ENCODE measurements around the gene IGSF3.
A peak's percentile ranks its signal among the peaks of the same experiment; 100 is the strongest.
"Not testable (repeated sequence)": the region's sequence is repeated elsewhere in the genome, so short reads cannot be mapped to it uniquely, and the experiment has no call there.

IGSF3 gene

GRCh38 chr1:116622496-116622895 is 45.0 kb downstream of the IGSF3 start:
- H3K4me1 ChIP-seq (ENCODE audit: control insufficient read depth, insufficient read depth, low read depth, low read length); DNase-seq; H4K91ac ChIP-seq (ENCODE audit: low read length); H3K4me3 ChIP-seq (ENCODE audit: insufficient read depth in 1 of 2, low read depth in 1 of 2, low read length in 2 of 2); H3K27ac ChIP-seq (ENCODE audit: low read length, poor library complexity, severe bottlenecking); H3K36me3 ChIP-seq (ENCODE audit: control insufficient read depth in 1 of 2, insufficient read depth in 2 of 2, low read depth in 1 of 2, low read length in 2 of 2); H3K4ac ChIP-seq (ENCODE audit: low read depth in 1 of 2, low read length in 2 of 2); H2BK12ac ChIP-seq (ENCODE audit: low read length in 2 of 2); H3K27me3 ChIP-seq (ENCODE audit: control insufficient read depth in 1 of 2, insufficient read depth in 1 of 2, low read length in 2 of 2); H3K79me1 ChIP-seq (replicated peaks; ENCODE audit: low read length, poor library complexity, severe bottlenecking); H2AFZ ChIP-seq (ENCODE audit: low read depth, low read length); H3K4me2 ChIP-seq (ENCODE audit: low read length, poor library complexity, severe bottlenecking); H4K8ac ChIP-seq (ENCODE audit: low read length); H2BK120ac ChIP-seq (ENCODE audit: low read depth, low read length); H3K14ac ChIP-seq (ENCODE audit: low read length in 2 of 2); H3K18ac ChIP-seq (ENCODE audit: low read depth in 1 of 2, low read length in 2 of 2); H3K9ac ChIP-seq (ENCODE audit: low read length); H2AK5ac ChIP-seq (ENCODE audit: low read length, severe bottlenecking); H3K23ac ChIP-seq (ENCODE audit: low read length in 2 of 2); H3K9me3 ChIP-seq (ENCODE audit: control insufficient read depth, low read length); H2BK5ac ChIP-seq (ENCODE audit: low read depth, low read length, poor library complexity, severe bottlenecking); H2BK15ac ChIP-seq (ENCODE audit: low read depth, poor library complexity, severe bottlenecking): not testable (repeated sequence)
- WGBS, result no CpG with 5 or more reads among the region's 2 CpGs

GRCh38 chr1:116621756-116622155 is 45.8 kb downstream of the IGSF3 start:
- H3K4ac ChIP-seq (ENCODE audit: low read depth in 1 of 2, low read length in 2 of 2); H3K4me1 ChIP-seq (ENCODE audit: control insufficient read depth, insufficient read depth, low read depth, low read length); H3K27me3 ChIP-seq (ENCODE audit: control insufficient read depth in 1 of 2, insufficient read depth in 1 of 2, low read length in 2 of 2); H3K9ac ChIP-seq (ENCODE audit: low read length); H3K4me2 ChIP-seq (ENCODE audit: low read length, poor library complexity, severe bottlenecking); DNase-seq; H2BK120ac ChIP-seq (ENCODE audit: low read depth, low read length); H3K9me3 ChIP-seq (ENCODE audit: control insufficient read depth, low read length); H2BK12ac ChIP-seq (ENCODE audit: low read length in 2 of 2); H4K8ac ChIP-seq (ENCODE audit: low read length); H4K91ac ChIP-seq (ENCODE audit: low read length); H3K18ac ChIP-seq (ENCODE audit: low read depth in 1 of 2, low read length in 2 of 2); H2BK15ac ChIP-seq (ENCODE audit: low read depth, poor library complexity, severe bottlenecking); H2BK5ac ChIP-seq (ENCODE audit: low read depth, low read length, poor library complexity, severe bottlenecking); H3K36me3 ChIP-seq (ENCODE audit: control insufficient read depth in 1 of 2, insufficient read depth in 2 of 2, low read depth in 1 of 2, low read length in 2 of 2); H3K27ac ChIP-seq (ENCODE audit: low read length, poor library complexity, severe bottlenecking); H3K23ac ChIP-seq (ENCODE audit: low read length in 2 of 2); H2AK5ac ChIP-seq (ENCODE audit: low read length, severe bottlenecking); H3K4me3 ChIP-seq (ENCODE audit: insufficient read depth in 1 of 2, low read depth in 1 of 2, low read length in 2 of 2); H3K79me1 ChIP-seq (replicated peaks; ENCODE audit: low read length, poor library complexity, severe bottlenecking); H2AFZ ChIP-seq (ENCODE audit: low read depth, low read length); H3K14ac ChIP-seq (ENCODE audit: low read length in 2 of 2): not testable (repeated sequence)
- WGBS, result 83% methylated on average over 2 of the region's 2 CpGs

DNA sequence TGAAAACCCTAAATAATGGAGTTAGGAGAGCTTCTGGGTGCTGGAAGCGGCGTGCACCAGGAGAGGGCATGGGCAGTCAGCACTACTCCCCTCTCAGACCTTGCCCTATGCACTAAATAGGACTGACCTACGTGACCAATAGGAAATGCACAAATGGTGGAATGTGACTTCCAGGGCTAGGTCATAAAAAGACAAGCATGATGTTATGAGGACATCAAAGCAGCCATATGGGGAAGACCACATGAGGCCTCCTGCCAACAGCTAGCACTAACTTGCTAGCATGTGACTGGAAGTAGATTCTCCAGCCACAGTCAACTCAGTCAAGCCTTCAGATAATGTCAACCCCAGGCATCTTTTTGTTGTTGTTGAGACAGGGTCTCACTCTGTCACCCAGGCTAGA is 47.1 kb downstream of the IGSF3 start:
- not testable (repeated sequence) for H4K8ac ChIP-seq (ENCODE audit: low read length); H3K9me3 ChIP-seq (ENCODE audit: control insufficient read depth, low read length); H3K9ac ChIP-seq (ENCODE audit: low read length); H2AFZ ChIP-seq (ENCODE audit: low read depth, low read length); H2BK5ac ChIP-seq (ENCODE audit: low read depth, low read length, poor library complexity, severe bottlenecking); H2AK5ac ChIP-seq (ENCODE audit: low read length, severe bottlenecking); H3K23ac ChIP-seq (ENCODE audit: low read length in 2 of 2); H2BK12ac ChIP-seq (ENCODE audit: low read length in 2 of 2); H3K18ac ChIP-seq (ENCODE audit: low read depth in 1 of 2, low read length in 2 of 2); H3K14ac ChIP-seq (ENCODE audit: low read length in 2 of 2); H2BK120ac ChIP-seq (ENCODE audit: low read depth, low read length); H3K79me1 ChIP-seq (replicated peaks; ENCODE audit: low read length, poor library complexity, severe bottlenecking); DNase-seq; H3K36me3 ChIP-seq (ENCODE audit: control insufficient read depth in 1 of 2, insufficient read depth in 2 of 2, low read depth in 1 of 2, low read length in 2 of 2); H3K4me1 ChIP-seq (ENCODE audit: control insufficient read depth, insufficient read depth, low read depth, low read length); H3K4me2 ChIP-seq (ENCODE audit: low read length, poor library complexity, severe bottlenecking); H3K27me3 ChIP-seq (ENCODE audit: control insufficient read depth in 1 of 2, insufficient read depth in 1 of 2, low read length in 2 of 2); H3K27ac ChIP-seq (ENCODE audit: low read length, poor library complexity, severe bottlenecking); H2BK15ac ChIP-seq (ENCODE audit: low read depth, poor library complexity, severe bottlenecking); H4K91ac ChIP-seq (ENCODE audit: low read length); H3K4ac ChIP-seq (ENCODE audit: low read depth in 1 of 2, low read length in 2 of 2); H3K4me3 ChIP-seq (ENCODE audit: insufficient read depth in 1 of 2, low read depth in 1 of 2, low read length in 2 of 2)
- no CpG with 5 or more reads among the region's 3 CpGs for WGBS

DNA sequence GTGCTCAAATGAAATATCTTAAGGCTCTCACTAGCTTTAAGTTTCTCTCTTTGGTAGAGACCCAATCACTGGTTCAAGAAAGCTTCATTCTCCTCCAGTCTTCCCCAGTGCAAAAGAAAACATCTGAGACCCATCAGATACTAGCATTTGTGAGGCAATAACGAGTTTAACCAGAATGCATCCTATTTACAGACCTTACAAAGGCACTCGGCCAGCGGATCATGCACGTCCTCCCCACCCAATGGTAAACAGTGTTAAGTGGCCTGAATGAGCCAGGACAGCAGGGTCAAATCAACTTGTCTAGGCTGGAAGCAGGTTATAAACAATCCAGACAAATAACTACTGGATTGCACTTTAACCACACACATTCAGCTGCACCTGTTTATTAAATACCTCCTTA is 48.4 kb downstream of the IGSF3 start:
- WGBS, result under 1% methylated on average over 4 of the region's 4 CpGs
- DNase-seq, result peak; percentile 40

More for the DNA sequence above, 48.4 kb downstream of the IGSF3 start:
- H3K23ac ChIP-seq (ENCODE audit: low read length in 2 of 2); H3K4me3 ChIP-seq (ENCODE audit: insufficient read depth in 1 of 2, low read depth in 1 of 2, low read length in 2 of 2); H2BK12ac ChIP-seq (ENCODE audit: low read length in 2 of 2); H3K4me1 ChIP-seq (ENCODE audit: control insufficient read depth, insufficient read depth, low read depth, low read length); H4K8ac ChIP-seq (ENCODE audit: low read length); H3K27ac ChIP-seq (ENCODE audit: low read length, poor library complexity, severe bottlenecking); H3K36me3 ChIP-seq (ENCODE audit: control insufficient read depth in 1 of 2, insufficient read depth in 2 of 2, low read depth in 1 of 2, low read length in 2 of 2); H3K4me2 ChIP-seq (ENCODE audit: low read length, poor library complexity, severe bottlenecking); H2AK5ac ChIP-seq (ENCODE audit: low read length, severe bottlenecking); H2BK120ac ChIP-seq (ENCODE audit: low read depth, low read length); H3K9ac ChIP-seq (ENCODE audit: low read length); H3K18ac ChIP-seq (ENCODE audit: low read depth in 1 of 2, low read length in 2 of 2); H3K9me3 ChIP-seq (ENCODE audit: control insufficient read depth, low read length); H3K14ac ChIP-seq (ENCODE audit: low read length in 2 of 2); H3K27me3 ChIP-seq (ENCODE audit: control insufficient read depth in 1 of 2, insufficient read depth in 1 of 2, low read length in 2 of 2); H2AFZ ChIP-seq (ENCODE audit: low read depth, low read length); H3K4ac ChIP-seq (ENCODE audit: low read depth in 1 of 2, low read length in 2 of 2); H2BK15ac ChIP-seq (ENCODE audit: low read depth, poor library complexity, severe bottlenecking); H4K91ac ChIP-seq (ENCODE audit: low read length); H3K79me1 ChIP-seq (replicated peaks; ENCODE audit: low read length, poor library complexity, severe bottlenecking); H2BK5ac ChIP-seq (ENCODE audit: low read depth, low read length, poor library complexity, severe bottlenecking): not testable (repeated sequence)
